ENCODE measurements around the gene ZFC3H1. TPM values are rescaled to one million over a fixed set of nuclear protein-coding genes. Genes with fewer than 3 reads are reported as not detected.

ZFC3H1 gene
- total and polyA plus RNA-seq, 2 of the 13 experiments (the other 11 are each of a cell fraction or from before 2014, with no cell fraction given), result 17.1 to 38.3 TPM

DNA sequence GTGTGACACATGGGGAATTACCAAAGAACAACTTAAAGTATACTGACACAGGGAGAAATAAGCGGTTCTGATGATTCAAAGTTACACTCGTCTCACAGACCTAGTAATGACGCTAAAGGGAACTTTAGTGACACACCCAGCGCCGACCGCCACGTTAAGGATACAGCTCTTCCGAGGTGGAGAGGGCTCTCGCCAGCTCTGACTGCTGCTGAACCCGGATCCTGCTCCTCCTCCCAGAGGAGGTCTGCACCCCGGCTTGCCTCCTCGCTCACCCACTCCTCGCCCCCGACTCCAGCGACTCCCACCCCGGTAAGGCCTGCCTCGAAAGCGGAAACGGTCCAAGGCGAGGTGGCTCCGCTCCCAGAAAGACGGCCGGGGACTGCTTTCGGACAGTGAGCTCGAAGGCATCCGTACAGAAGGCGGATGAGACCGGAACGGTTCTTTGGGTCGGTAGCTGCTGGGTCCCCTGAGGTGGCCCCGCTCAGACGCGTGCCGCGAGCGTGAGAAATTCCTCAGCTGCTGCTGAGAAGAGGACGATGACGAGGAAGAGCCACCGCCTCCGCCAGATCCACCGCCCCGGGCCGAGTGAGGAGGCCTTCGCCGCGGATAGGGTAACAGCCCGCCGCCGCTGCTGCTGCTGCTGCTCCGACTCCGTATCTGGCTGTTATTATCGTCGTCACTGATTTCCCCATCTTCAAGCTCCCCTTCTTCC, 643 bp downstream of the ZFC3H1 start (continued):
- TF ChIP-seq, protein P1, sequence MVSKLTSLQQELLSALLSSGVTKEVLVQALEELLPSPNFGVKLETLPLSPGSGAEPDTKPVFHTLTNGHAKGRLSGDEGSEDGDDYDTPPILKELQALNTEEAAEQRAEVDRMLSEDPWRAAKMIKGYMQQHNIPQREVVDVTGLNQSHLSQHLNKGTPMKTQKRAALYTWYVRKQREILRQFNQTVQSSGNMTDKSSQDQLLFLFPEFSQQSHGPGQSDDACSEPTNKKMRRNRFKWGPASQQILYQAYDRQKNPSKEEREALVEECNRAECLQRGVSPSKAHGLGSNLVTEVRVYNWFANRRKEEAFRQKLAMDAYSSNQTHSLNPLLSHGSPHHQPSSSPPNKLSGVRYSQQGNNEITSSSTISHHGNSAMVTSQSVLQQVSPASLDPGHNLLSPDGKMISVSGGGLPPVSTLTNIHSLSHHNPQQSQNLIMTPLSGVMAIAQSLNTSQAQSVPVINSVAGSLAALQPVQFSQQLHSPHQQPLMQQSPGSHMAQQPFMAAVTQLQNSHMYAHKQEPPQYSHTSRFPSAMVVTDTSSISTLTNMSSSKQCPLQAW (CRISPR knock-in tag; IDR thresholded peaks at IDR 0.05), result peak; percentile 19; the same call in 1 of the 2 replicates
- peak; percentile 23 for TF ChIP-seq SALL2 (CRISPR knock-in tag; IDR thresholded peaks at IDR 0.05)
- 0 out of 2 replicates have a peak, but pooled peaks have one; percentile 22 for TF ChIP-seq MTERF4 (CRISPR knock-in tag; IDR thresholded peaks at IDR 0.05)
- TF ChIP-seq ZFP1 (CRISPR knock-in tag; IDR thresholded peaks at IDR 0.05), result no peak
- no peak for TF ChIP-seq MAZ (IDR thresholded peaks at IDR 0.05; ENCODE audit: borderline replicate concordance, low read depth, low read length)
- 0 out of 2 replicates have a peak, but pooled peaks have one; percentile 15 for TF ChIP-seq MAZ (CRISPR knock-in tag; IDR thresholded peaks at IDR 0.05; ENCODE audit: low read depth)
- 0 out of 2 replicates have a peak, but pooled peaks have one; percentile 19 for TF ChIP-seq BRD4 (CRISPR knock-in tag; IDR thresholded peaks at IDR 0.05)
- no peak for TF ChIP-seq FOXO1 (CRISPR knock-in tag; IDR thresholded peaks at IDR 0.05)
- 0 out of 2 replicates have a peak, but pooled peaks have one; percentile 17 for TF ChIP-seq KLF6 (CRISPR knock-in tag; IDR thresholded peaks at IDR 0.05)
- TF ChIP-seq ZNF891 (CRISPR knock-in tag; IDR thresholded peaks at IDR 0.05), result 0 out of 2 replicates have a peak, but pooled peaks have one; percentile 38
- TF ChIP-seq, protein P2, sequence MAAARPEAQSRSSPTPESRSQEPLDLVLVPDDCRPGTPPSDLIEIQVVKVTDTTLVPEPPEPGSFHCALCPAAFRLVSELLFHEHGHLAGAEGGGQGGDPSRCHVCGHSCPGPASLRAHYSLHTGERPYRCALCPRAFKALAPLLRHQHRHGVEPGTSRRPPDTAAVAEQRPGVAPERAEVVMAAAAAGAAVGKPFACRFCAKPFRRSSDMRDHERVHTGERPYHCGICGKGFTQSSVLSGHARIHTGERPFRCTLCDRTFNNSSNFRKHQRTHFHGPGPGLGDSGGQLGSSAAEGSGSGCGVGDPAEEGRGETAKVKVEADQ (CRISPR knock-in tag; IDR thresholded peaks at IDR 0.05; ENCODE audit: borderline replicate concordance), result peak; percentile 42; the same call in 1 of the 2 replicates
- peak; percentile 36 for TF ChIP-seq GABPB1 (CRISPR knock-in tag; IDR thresholded peaks at IDR 0.05)
- TF ChIP-seq ZFP90 (CRISPR knock-in tag; IDR thresholded peaks at IDR 0.05; ENCODE audit: borderline replicate concordance), result 0 out of 2 replicates have a peak, but pooled peaks have one; percentile 66
- 0 out of 2 replicates have a peak, but pooled peaks have one; percentile 10 for TF ChIP-seq NFATC3 (CRISPR knock-in tag; IDR thresholded peaks at IDR 0.05)
- 0 out of 2 replicates have a peak, but pooled peaks have one; percentile 24 for TF ChIP-seq ZNF160 (CRISPR knock-in tag; IDR thresholded peaks at IDR 0.05)
- TF ChIP-seq ZNF777 (CRISPR knock-in tag; IDR thresholded peaks at IDR 0.05), result peak; percentile 30; the same call in 1 of the 2 replicates
- TF ChIP-seq IRF2 (CRISPR knock-in tag; IDR thresholded peaks at IDR 0.05), result 0 out of 2 replicates have a peak, but pooled peaks have one; percentile 3
- peak; percentile 90 for TF ChIP-seq AGO2 (optimal IDR thresholded peaks at IDR 0.05; ENCODE audit: low read depth, low read length)
- TF ChIP-seq MLLT10 (CRISPR knock-in tag; IDR thresholded peaks at IDR 0.05), result 0 out of 2 replicates have a peak, but pooled peaks have one; percentile 27
- no peak for TF ChIP-seq AHR (CRISPR knock-in tag; IDR thresholded peaks at IDR 0.05)
- TF ChIP-seq, protein P3, sequence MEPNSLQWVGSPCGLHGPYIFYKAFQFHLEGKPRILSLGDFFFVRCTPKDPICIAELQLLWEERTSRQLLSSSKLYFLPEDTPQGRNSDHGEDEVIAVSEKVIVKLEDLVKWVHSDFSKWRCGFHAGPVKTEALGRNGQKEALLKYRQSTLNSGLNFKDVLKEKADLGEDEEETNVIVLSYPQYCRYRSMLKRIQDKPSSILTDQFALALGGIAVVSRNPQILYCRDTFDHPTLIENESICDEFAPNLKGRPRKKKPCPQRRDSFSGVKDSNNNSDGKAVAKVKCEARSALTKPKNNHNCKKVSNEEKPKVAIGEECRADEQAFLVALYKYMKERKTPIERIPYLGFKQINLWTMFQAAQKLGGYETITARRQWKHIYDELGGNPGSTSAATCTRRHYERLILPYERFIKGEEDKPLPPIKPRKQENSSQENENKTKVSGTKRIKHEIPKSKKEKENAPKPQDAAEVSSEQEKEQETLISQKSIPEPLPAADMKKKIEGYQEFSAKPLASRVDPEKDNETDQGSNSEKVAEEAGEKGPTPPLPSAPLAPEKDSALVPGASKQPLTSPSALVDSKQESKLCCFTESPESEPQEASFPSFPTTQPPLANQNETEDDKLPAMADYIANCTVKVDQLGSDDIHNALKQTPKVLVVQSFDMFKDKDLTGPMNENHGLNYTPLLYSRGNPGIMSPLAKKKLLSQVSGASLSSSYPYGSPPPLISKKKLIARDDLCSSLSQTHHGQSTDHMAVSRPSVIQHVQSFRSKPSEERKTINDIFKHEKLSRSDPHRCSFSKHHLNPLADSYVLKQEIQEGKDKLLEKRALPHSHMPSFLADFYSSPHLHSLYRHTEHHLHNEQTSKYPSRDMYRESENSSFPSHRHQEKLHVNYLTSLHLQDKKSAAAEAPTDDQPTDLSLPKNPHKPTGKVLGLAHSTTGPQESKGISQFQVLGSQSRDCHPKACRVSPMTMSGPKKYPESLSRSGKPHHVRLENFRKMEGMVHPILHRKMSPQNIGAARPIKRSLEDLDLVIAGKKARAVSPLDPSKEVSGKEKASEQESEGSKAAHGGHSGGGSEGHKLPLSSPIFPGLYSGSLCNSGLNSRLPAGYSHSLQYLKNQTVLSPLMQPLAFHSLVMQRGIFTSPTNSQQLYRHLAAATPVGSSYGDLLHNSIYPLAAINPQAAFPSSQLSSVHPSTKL (CRISPR knock-in tag; IDR thresholded peaks at IDR 0.05), result 0 out of 2 replicates have a peak, but pooled peaks have one; percentile 6
- TF ChIP-seq ZNF180 (CRISPR knock-in tag; IDR thresholded peaks at IDR 0.05; ENCODE audit: borderline replicate concordance, low read depth), result no peak
- no peak for TF ChIP-seq ZNF562 (CRISPR knock-in tag; IDR thresholded peaks at IDR 0.05; ENCODE audit: borderline replicate concordance)

Data from HepG2 (cell line).